ENCODE measurements around the gene SORCS2.

The SORCS2 gene

GRCh38 chr4:7767966-7768365, 575.6 kb downstream of the SORCS2 start:
- DNase-seq: no peak
- TF ChIP-seq GATA1 (IDR thresholded peaks at IDR 0.05; ENCODE audit: low read depth, low read length): no peak
- TF ChIP-seq POLR2A (IDR thresholded peaks at IDR 0.05; ENCODE audit: low read length): no peak

GRCh38 chr4:7768736-7769135, 576.4 kb downstream of the SORCS2 start:
- TF ChIP-seq POLR2A (IDR thresholded peaks at IDR 0.05; ENCODE audit: low read length) (no peak), GATA1 (IDR thresholded peaks at IDR 0.05; ENCODE audit: low read depth, low read length) (no peak)
- DNase-seq: no peak

GRCh38 chr4:7769396-7770223, 577.3 kb downstream of the SORCS2 start:
- TF ChIP-seq GATA1 (IDR thresholded peaks at IDR 0.05; ENCODE audit: low read depth, low read length) (no peak), POLR2A (IDR thresholded peaks at IDR 0.05; ENCODE audit: low read length) (no peak)
- no peak for DNase-seq

DNA sequence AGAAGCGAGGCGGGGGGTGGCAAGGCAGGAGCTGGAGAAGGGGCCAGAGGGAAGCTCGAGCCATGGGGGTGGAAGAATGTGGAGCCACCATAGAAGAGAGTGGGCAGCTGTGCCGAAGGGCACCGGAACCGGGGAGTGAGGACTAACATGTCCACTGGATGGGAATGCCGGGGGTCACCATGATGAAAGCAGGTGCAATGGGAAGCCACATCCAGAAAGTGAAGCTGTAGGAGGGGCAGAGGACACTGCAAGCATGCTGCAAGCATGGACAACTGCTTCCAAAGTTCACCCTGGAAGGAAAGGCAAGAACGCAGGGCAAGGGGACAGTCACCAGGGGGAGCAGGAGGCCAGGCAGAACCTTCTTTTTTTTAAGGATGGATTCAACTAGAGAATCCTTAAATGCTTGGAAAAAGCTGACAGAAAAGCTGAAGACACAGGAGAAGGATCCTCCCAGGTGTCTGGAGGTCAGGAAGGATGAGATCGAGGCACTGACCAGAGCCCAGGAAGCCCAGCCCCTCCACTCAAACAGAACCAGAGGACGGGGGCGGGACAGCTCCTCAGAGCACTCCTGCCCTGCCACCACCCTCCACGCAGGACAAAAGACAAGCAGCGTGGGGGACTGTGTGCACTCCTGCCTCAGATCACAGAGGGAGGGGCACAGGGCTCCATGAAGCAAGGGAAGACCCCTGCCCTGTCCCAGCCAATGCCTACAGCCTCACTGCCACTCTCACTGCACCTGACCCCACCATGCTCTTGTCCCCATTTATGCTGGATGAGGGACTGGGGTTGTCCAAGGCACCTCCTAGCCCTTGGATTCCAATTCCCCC, 578.1 kb downstream of the SORCS2 start:
- no peak for TF ChIP-seq GATA1 (IDR thresholded peaks at IDR 0.05; ENCODE audit: low read depth, low read length)
- no peak for TF ChIP-seq POLR2A (IDR thresholded peaks at IDR 0.05; ENCODE audit: low read length)
- peak; percentile 7 to 22 for DNase-seq

- no peak for DNase-seq
- TF ChIP-seq POLR2A (IDR thresholded peaks at IDR 0.05; ENCODE audit: low read length): no peak
- no peak for TF ChIP-seq GATA1 (IDR thresholded peaks at IDR 0.05; ENCODE audit: low read depth, low read length)
Observed at GRCh38 chr4:7771056-7771455, 578.7 kb downstream of the SORCS2 start.

DNA sequence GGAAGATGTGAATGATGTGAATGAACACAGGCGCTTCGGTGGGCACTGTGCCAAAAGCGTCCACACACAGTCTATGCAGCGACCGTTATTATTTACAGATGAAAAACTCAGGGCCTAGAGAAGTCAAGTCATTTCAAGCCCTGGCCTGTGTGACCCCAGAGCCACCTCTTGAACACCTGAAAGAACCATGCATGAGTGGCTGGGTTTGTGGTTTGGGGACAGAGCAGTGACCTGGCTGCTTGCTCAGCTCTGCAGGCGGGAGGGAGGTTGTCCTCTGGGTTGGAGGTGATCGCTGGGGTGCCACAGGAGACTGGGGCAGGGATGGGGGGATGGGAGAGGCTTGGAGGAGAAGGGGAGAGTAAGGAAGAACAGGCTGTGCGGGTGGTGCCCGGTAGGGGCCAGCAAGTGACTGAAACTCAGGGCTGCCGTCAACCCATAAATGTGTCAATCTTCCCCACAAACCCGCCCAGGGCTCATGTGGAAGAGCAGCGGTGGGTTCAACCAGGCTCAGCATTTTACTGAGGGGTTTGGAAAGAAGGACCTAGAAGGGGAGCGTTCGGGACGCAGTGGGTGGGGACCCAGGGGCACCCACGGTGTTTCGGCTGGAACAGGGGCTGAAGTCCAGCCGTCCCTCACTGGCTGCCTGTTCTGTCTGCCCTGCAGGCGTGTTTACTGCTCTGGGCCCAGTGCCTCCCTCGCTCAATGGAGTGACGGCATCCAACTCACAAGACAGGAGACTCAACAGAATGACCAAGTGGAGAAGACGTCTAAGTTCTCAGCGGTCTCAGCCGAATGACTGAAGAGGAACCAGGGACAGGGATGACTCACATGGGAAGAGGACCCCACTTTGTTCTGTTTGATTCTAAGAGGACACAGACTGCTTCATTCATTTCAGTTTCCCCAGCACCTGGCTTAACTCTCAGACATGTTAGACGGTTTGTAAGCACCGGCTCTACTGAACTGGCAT, 579.5 kb downstream of the SORCS2 start:
- TF ChIP-seq POLR2A (IDR thresholded peaks at IDR 0.05; ENCODE audit: low read length): no peak
- no peak for TF ChIP-seq GATA1 (IDR thresholded peaks at IDR 0.05; ENCODE audit: low read depth, low read length)
- no peak for DNase-seq

GRCh38 chr4:7772711-7773385, 580.5 kb downstream of the SORCS2 start:
- no peak for DNase-seq
- TF ChIP-seq POLR2A (IDR thresholded peaks at IDR 0.05; ENCODE audit: low read length) (no peak), GATA1 (IDR thresholded peaks at IDR 0.05; ENCODE audit: low read depth, low read length) (no peak)

DNA sequence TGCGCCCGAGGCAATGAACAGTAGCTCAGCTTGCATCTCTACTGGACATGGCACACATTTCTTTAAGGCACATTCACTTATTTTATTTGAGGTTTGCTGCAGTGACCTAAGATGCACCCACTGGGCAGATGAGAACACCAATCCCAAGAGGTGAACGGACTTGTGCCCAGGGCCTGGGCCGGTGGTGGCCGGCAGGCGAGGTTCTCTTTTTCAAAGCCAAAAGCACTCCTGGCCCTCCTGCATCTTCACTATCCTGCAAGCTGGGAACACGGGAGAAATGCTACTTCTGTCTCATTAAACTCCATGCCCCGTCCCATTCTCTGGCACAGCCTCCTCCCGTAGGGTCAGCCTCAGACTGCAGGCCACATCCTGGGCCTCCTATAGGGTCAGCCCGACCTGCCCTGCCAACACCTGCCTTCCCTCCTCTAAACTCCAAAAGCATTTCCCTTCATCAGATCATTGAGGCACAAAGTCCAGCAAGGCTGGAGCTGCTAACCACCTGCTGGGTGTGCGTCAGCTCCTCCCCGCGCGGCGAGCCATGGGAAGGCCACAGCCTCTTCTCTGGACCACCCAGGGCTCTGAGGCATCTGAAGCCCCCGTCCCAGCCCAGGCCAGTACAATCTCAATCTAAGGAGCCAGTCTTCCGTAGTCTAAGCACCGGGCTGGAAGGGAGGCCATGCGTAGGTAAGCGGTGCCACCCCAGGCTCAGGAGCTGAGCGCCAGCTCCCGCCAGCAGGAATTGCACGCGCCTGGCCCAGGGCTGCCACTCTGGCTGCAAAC, 581.3 kb downstream of the SORCS2 start:
- TF ChIP-seq GATA1 (IDR thresholded peaks at IDR 0.05; ENCODE audit: low read depth, low read length): no peak
- DNase-seq: no peak

- no peak for DNase-seq
- no peak for TF ChIP-seq POLR2A (IDR thresholded peaks at IDR 0.05; ENCODE audit: low read length)
- no peak for TF ChIP-seq GATA1 (IDR thresholded peaks at IDR 0.05; ENCODE audit: low read depth, low read length)
Observed at GRCh38 chr4:7774301-7775294, 582.3 kb downstream of the SORCS2 start.

DNA sequence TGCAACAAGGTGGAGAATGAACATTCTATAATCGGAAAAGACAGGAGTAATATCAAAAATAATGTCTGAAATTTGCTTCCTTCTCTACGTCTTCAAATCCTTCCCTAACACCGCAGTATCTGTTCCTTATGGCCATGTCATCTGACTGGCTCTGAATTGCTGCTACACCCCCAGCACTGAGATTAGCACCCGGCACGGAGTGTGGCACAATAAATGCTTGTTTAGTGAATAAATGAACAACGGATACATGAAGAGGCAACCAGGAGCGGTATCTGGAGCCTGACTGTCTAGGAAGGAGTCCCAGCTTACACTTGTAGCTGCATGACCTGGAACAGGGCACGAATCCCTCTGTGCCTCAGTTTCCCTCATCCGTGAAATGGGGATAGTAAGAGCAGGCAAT, 583.1 kb downstream of the SORCS2 start:
- TF ChIP-seq GATA1 (IDR thresholded peaks at IDR 0.05; ENCODE audit: low read depth, low read length) (no peak), POLR2A (IDR thresholded peaks at IDR 0.05; ENCODE audit: low read length) (no peak)
- DNase-seq: no peak

GRCh38 chr4:7777017-7777710, 584.8 kb downstream of the SORCS2 start:
- DNase-seq: no peak
- TF ChIP-seq POLR2A (IDR thresholded peaks at IDR 0.05; ENCODE audit: low read length): no peak
- no peak for TF ChIP-seq GATA1 (IDR thresholded peaks at IDR 0.05; ENCODE audit: low read depth, low read length)
